Tongue (tissue), 2 donors: ENCODE data around the gene CFAP157. TPM values are rescaled to one million over a fixed set of nuclear protein-coding genes. Genes with fewer than 3 reads are reported as not detected.

Experiments
- DNase-seq: peaks from one replicate; pipeline ENCODE4 v3.0.0-alpha.2; 2015
- total RNA-seq: library from RNA; depleted of rRNA; stranded (reverse); fragments of >200 nt; gene quantifications from one replicate; pipeline ENCODE4 v1.2.3, GENCODE V29; 2014

Gene CFAP157
- total RNA-seq, 1 donor from 2014 or later = not detected

- no peak for DNase-seq
Observed at GRCh38 chr9:127762111-127762676, 55.4 kb downstream of the CFAP157 start.

- no peak for DNase-seq
Observed at GRCh38 chr9:127763918-127764384, 57.2 kb downstream of the CFAP157 start.

- no peak for DNase-seq
Observed at GRCh38 chr9:127765418-127765817, 58.6 kb downstream of the CFAP157 start.

Other genes with a start within 250 kb of the CFAP157 start
- 12.8 TPM for gene STXBP1, start 94.7 kb upstream of the CFAP157 start, total RNA-seq
- gene PTRH1, start 8.7 kb downstream of the CFAP157 start, total RNA-seq = 7.3 TPM
- gene TTC16, start 9.1 kb downstream of the CFAP157 start, total RNA-seq = not detected
- gene TOR2A, start 28.3 kb downstream of the CFAP157 start, total RNA-seq = 2.8 TPM
- 13.6 TPM for gene SH2D3C, start 71.7 kb downstream of the CFAP157 start, total RNA-seq
- gene CDK9, start 79.0 kb downstream of the CFAP157 start, total RNA-seq = 47.2 TPM
- 52.9 TPM for gene FPGS, start 95.9 kb downstream of the CFAP157 start, total RNA-seq
- 11.6 TPM for gene ENG, start 147.7 kb downstream of the CFAP157 start, total RNA-seq
- 416 TPM for gene AK1, start 170.7 kb downstream of the CFAP157 start, total RNA-seq
- 34.0 TPM for gene ST6GALNAC6, start 192.6 kb downstream of the CFAP157 start, total RNA-seq
- gene ST6GALNAC4, start 210.1 kb downstream of the CFAP157 start, total RNA-seq = 39.8 TPM
- gene PIP5KL1, start 223.8 kb downstream of the CFAP157 start, total RNA-seq = not detected
- gene DPM2, start 230.9 kb downstream of the CFAP157 start, total RNA-seq = 11.6 TPM